CD4-positive, alpha-beta T cell treated with Interleukin-4 for 4 hours (primary cell): ENCODE results near the gene MEX3C.

Experiments
- DNase-seq: peaks from one replicate; pipeline ENCODE4 v3.0.0-alpha.2; 2020

MEX3C gene

DNA sequence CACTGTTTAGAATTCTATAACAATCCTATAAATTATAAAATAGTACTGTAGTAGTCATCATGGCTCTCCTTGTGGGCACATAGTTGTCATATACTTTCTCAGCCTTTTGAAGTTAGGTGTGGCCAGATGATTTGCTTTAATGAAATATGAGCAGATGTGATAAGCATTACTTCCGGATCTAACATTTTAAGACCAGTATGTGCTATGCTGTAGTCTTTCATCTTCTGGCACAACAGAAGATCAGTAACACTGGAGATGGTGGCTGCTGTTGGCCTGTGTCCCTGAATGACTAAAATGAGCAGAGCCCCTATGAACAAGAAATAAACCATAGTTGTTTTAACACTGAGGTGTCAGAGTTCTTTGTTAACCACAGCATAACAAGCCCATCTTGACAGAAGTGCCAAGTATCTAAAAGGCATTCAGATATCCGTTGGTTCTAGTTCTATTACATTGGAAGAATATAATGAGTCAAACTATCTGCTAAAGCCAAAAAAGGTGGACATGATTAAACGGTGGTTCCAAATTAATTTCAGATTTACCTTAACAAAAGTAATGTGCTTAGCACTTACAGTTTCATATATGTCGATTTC lies 6.3 kb downstream of the MEX3C start:
- peak; percentile 83 for DNase-seq

DNA sequence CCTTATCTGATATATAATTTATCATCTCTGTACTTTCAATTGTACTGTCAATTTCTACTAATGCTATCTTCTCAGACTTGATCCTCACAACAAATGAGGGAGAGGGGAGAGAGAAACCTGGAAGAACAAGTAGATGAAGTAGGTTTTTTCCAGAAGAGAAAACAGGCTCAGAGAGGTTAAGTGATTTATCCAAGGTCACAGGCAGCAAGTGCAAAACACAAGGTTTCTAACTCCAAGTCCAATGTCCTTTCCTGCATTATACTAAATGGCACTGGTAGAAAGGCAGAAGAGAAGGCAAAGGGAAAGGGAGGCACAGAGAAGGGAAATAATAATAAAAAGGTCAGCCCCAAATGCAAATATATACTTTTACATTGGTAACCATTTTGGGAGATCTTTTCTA lies 7.5 kb downstream of the MEX3C start:
- DNase-seq, result no peak

DNA sequence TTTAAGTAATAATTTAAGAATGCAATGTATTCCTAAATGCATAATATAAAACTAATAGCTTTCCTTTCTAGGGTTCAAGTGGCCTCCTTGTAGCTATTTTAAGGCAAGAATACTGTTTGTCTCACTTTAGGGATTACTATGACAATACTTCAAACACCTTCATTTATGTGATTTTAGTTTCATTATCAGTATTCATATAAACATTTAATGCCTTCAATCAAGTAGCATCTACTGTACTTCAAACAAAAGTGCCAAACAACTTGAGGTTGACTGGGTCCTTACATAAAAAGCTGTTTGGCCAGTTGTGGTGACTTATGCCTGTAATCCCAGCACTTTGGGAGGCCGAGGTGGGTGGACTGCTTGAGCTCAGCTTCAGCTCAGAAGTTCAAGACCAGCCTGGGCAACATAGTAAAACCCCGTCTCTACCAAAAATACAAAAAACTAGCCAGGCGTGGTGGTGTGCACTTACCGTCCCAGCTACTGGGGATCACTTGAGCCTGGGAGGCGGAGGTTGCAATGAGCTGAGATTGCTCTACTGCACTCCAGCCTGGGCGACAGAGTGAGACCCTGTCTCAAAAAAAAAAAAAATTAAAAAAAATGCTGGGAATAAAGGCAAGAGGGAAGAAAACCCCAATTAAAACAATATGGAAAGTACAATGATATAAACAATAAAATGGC lies 9.3 kb downstream of the MEX3C start:
- peak; percentile 17 for DNase-seq

DNA sequence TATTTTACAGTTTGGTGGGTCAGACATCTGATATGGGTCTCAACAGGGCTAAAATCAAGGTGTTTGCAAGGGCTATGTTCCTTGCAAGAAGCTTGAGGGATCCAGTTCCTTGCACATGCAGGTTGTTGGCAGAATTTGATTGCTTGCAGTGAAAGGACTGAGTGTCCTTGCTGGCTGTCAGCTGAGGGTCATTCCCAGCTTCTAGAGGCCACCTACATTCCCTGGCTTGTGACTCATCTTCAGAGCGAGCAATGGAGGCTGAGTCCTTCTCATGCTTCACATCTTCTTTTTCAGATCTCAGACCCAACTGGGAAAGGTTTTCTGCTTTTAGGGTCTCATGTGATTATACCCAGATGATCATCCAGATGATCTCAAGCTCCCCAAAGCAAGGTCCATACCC lies 12.4 kb downstream of the MEX3C start:
- no peak for DNase-seq

- no peak for DNase-seq
Observed at GRCh38 chr18:51184091-51184457, 13.4 kb downstream of the MEX3C start.

GRCh38 chr18:51183372-51184090 lies 13.9 kb downstream of the MEX3C start:
- no peak for DNase-seq

DNA sequence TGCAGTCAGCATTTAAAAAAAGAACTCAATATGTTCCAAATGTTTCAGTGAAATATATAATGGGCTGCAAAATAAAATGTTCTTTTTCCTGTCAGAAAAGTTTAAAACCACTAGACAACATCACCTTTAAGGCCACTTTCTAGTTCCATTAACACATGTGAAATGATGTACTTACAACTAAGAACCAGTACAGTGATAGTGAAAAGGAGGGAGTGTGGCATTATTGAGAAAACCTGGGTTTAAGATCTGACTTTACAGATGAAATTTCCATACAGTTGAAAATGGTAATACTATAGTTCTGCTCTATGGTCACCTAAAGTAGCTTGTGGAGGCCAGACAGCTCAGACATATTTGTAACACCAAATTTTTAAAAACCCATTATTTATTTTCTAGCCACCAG lies 14.7 kb downstream of the MEX3C start:
- no peak for DNase-seq

DNA sequence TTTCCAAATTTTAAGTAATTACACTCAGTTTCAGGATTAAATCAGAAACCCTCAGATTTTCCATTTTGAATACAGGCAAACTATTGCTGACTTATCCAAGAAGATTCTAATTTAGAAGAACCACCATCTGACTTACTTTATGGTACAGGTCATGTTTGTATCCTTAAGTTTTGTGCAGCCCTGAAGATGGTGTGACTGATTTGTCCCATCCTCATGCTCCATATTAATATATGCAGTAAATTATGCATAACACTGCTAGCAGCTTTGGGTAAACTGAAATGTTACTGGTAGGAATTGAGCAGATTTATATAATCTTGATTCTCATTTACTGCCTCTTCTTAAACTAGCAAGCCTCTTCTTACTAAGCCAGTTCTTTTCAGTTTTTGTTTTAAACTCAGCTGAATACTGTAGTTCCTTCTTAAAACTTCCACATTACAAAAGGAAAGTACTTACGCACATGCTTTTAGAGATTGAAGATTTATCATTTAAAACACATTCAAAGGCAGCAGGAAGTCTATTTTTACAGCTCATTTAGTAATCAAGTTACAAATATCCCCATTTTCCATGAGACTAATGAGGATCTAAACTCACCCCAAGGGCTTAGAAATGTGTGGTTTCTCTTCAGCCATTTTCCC lies 25.7 kb downstream of the MEX3C start:
- DNase-seq, result no peak

DNA sequence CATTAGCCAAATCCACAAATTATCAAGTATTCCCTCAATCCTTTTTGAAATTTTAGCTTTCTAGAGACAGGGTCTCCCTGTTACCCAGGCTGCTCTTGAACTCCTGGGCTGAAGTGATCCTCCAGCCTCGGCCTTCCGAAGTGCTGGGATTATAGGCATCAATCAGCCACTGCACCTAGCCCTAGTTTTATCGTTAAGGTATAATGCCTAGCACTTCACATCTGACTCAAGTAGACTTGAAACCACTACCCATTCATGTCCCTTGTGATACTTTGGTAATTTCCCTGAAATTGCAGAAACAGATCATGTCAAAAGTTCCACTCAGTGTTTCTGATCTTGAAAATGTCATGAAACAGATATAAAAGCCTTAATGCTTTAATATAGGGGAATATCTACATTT lies 26.3 kb downstream of the MEX3C start:
- no peak for DNase-seq

DNA sequence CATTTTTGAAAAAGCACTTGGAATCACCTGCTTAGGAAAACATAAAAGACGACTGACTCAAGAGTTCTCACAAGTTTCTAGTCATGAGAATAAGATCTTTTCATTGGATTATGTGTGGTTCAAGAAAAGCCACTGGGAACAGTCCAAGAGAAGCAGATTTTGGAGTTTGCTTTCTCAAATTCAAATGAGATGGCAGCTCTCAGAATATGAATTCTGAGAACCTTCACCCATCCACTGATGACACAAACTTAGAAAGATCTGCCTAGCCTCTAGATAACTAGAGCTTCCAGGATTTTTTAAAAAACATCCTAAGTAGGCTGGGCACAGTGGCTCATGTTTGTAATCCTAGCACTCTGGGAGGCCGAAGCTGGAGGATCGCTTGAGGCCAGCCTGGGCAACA lies 26.8 kb downstream of the MEX3C start:
- no peak for DNase-seq

DNA sequence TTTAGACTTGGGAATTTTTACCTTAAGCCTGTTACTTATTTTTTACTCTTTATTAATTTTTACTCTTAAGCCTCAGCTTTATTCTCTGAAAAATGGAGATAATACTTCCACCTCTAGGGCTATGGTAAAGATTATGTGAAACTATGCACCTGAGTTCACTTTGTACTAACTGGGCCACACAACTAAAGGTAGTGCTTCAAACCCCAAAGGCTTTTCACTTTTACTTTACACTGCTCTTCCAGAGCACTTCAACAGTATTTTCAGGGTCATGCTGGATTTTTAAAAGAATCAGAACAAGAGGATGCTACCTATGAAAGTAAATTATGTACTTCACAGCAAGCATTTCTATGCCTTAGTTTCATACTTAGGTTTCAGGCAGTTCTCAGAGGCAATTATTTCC lies 27.8 kb downstream of the MEX3C start:
- DNase-seq, result no peak

- peak; percentile 21 for DNase-seq
Observed at GRCh38 chr18:51168960-51169662, 28.4 kb downstream of the MEX3C start.

GRCh38 chr18:51168026-51168742 lies 29.3 kb downstream of the MEX3C start:
- no peak for DNase-seq

- no peak for DNase-seq
Observed at GRCh38 chr18:51165296-51165695, 32.2 kb downstream of the MEX3C start.

GRCh38 chr18:51164761-51165281 lies 32.7 kb downstream of the MEX3C start:
- no peak for DNase-seq

DNA sequence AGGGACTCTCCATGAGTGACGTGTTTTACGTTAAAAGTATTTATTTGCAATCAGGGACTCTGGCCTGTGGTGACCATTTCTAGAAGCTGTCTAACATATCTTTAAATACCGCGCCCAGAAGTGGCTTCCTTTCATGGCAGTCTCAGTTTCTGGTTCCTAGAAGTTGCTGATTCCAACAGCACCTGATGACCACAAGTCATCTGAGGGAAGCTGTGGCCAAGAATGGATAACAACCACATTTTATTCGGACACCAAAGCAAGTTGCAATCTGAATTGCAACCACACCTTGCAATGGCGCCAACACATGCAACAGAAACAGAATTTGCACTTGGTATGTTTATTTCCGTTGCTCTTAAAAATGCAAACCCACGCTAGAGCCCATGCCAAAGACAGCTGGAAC lies 33.1 kb downstream of the MEX3C start:
- no peak for DNase-seq

GRCh38 chr18:51163543-51163942 lies 33.9 kb downstream of the MEX3C start:
- DNase-seq, result no peak

DNA sequence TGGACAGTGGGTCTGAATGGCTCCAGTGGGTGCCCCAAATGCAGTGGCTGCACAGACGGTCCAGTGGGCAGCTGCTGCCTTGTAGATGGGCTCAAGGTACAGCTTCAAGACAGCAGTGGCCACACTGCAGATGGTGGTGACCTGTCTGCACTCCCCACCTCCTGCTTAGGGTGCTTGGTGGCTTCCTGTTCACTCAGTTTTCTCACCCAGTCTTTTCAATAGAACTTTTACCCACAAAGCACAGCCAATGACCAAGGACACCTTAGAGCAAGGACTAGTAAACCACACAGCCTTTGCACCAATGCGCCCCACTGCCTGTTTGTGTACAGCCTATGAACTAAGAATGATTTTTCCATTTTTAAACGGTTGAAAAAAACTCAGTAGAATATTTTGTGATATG lies 34.9 kb downstream of the MEX3C start:
- DNase-seq, result no peak

DNA sequence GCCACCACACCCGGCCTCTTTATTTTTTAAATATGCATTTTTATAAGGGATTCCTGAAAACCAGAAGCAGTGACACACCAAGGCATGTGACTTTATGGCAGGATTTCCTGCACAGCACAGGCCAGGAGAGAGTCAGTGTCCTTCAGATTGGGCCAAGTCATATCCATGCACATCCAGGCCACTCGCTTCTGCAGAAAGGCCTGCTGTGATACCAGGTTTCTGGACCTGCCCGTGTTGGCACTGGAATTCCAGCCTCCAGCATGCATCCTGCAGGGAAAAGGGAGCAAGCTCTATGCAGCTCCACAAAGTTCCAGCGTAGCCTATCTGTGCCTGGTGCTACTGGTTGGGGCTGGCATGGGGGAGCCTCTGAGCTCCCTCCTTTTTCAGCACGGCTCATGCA lies 36.8 kb downstream of the MEX3C start:
- no peak for DNase-seq

GRCh38 chr18:51157215-51157614 lies 40.3 kb downstream of the MEX3C start:
- DNase-seq, result no peak

- no peak for DNase-seq
Observed at GRCh38 chr18:51154431-51155063, 42.9 kb downstream of the MEX3C start.
